Liver (tissue), 9 donors: Measurements from ENCODE around the gene ANK3. TPM values are rescaled to one million over a fixed set of nuclear protein-coding genes. Genes with fewer than 3 reads are reported as not detected.

Source experiments
- DNase-seq: peaks from one replicate; pipeline ENCODE4 v3.0.0-alpha.2; 2017; ENCODE audit warnings: low spot score
- H3K27ac ChIP-seq, 2 donors: one replicate each; pipeline ENCODE4 v1.7.0; 2013; ENCODE audit warnings: inconsistent platforms in 2 of 2, low read length in 2 of 2, control low read depth in 1 of 2, low read depth in 1 of 2, mild to moderate bottlenecking in 1 of 2
- H3K27me3 ChIP-seq, 4 donors: one replicate each; pipeline versions ENCODE4 v1.6.1 to v1.7.0; 2013; ENCODE audit warnings: low read length in 3 of 4, inconsistent platforms in 1 of 4, mild to moderate bottlenecking in 1 of 4, moderate library complexity in 1 of 4; ENCODE audit not compliant: control insufficient read depth in 4 of 4, insufficient read depth in 4 of 4
- H3K36me3 ChIP-seq, 4 donors: one replicate each; pipeline versions ENCODE4 v1.6.1 to v1.7.0; 2013; ENCODE audit warnings: low read length in 3 of 4, mild to moderate bottlenecking in 3 of 4, low read depth in 1 of 4, moderate library complexity in 1 of 4; ENCODE audit not compliant: control insufficient read depth in 4 of 4, insufficient read depth in 3 of 4
- H3K4me1 ChIP-seq, 4 donors: one replicate each; pipeline versions ENCODE4 v1.6.1 to v1.7.0; 2013; ENCODE audit warnings: low read length in 3 of 4, mild to moderate bottlenecking in 3 of 4, moderate library complexity in 1 of 4; ENCODE audit not compliant: control insufficient read depth in 4 of 4, insufficient read depth in 4 of 4
- H3K4me3 ChIP-seq, 3 donors: one replicate each; pipeline versions ENCODE4 v1.6.1 to v1.7.0; 2013; ENCODE audit warnings: low read length in 3 of 3, control low read depth in 1 of 3, low read depth in 1 of 3, mild to moderate bottlenecking in 1 of 3
- H3K9ac ChIP-seq, 2 donors: one replicate each; pipeline ENCODE4 v1.7.0; 2013; ENCODE audit warnings: low read length in 2 of 2, mild to moderate bottlenecking in 2 of 2, moderate library complexity in 2 of 2, control low read depth in 1 of 2, low read depth in 1 of 2
- H3K9me3 ChIP-seq, 4 donors: one replicate each; pipeline versions ENCODE4 v1.6.1 to v1.7.0; 2013; ENCODE audit warnings: low read length in 3 of 4; ENCODE audit not compliant: control insufficient read depth in 4 of 4
- CTCF ChIP-seq: fragments of 150-350 bp; IDR thresholded peaks from 2 replicates; pipeline ENCODE4 v1.5.1; 2017; ENCODE audit warnings: improper control_type of control experiment, low read depth, low read length; ENCODE audit not compliant: missing input control
- EGR1 ChIP-seq, 2 donors: IDR thresholded peaks; 2 replicates each; pipeline ENCODE4 v1.6.1; 2016 to 2018; ENCODE audit warnings: antibody characterized with exemption in 2 of 2, low read depth in 2 of 2
- FOXA1 ChIP-seq: IDR thresholded peaks from 2 replicates; pipeline ENCODE4 v1.6.1; 2016; ENCODE audit warnings: antibody characterized with exemption
- FOXA2 ChIP-seq: IDR thresholded peaks from 2 replicates; pipeline ENCODE4 v1.6.1; 2016; ENCODE audit warnings: antibody characterized with exemption
- GABPA ChIP-seq, 2 donors: IDR thresholded peaks in 1 of 2; conservative IDR thresholded peaks in 1 of 2; 2 replicates each; pipeline ENCODE4 v1.6.1; 2016; ENCODE audit warnings: antibody characterized with exemption in 2 of 2, mild to moderate bottlenecking in 1 of 2, moderate library complexity in 1 of 2
- HNF4A ChIP-seq, 2 donors: conservative IDR thresholded peaks; 2 replicates each; pipeline ENCODE4 v1.6.1; 2016; ENCODE audit warnings: antibody characterized with exemption in 2 of 2, mild to moderate bottlenecking in 2 of 2
- HNF4G ChIP-seq: IDR thresholded peaks from 2 replicates; pipeline ENCODE4 v1.6.1; 2016; ENCODE audit warnings: antibody characterized with exemption
- JUND ChIP-seq, 2 donors: IDR thresholded peaks; 2 replicates each; pipeline ENCODE4 v1.6.1; 2016; ENCODE audit warnings: antibody characterized with exemption in 2 of 2
- NR2F2 ChIP-seq: IDR thresholded peaks from 2 replicates; pipeline ENCODE4 v1.6.1; 2016; ENCODE audit warnings: antibody characterized with exemption
- RAD21 ChIP-seq, 2 donors: IDR thresholded peaks; 2 replicates each; pipeline ENCODE4 v1.6.1; 2016; ENCODE audit warnings: antibody characterized with exemption in 2 of 2, mild to moderate bottlenecking in 2 of 2
- RXRA ChIP-seq, 2 donors: IDR thresholded peaks; 2 replicates each; pipeline ENCODE4 v1.6.1; 2017 to 2018; ENCODE audit warnings: antibody characterized with exemption in 2 of 2, mild to moderate bottlenecking in 1 of 2
- SP1 ChIP-seq: IDR thresholded peaks from 2 replicates; pipeline ENCODE4 v1.6.1; 2018; ENCODE audit warnings: antibody characterized with exemption, mild to moderate bottlenecking
- TAF1 ChIP-seq: conservative IDR thresholded peaks from 2 replicates; pipeline ENCODE4 v1.6.1; 2016; ENCODE audit warnings: antibody characterized with exemption, mild to moderate bottlenecking
- YY1 ChIP-seq: IDR thresholded peaks from 2 replicates; pipeline ENCODE4 v1.6.1; 2016; ENCODE audit warnings: antibody characterized with exemption, mild to moderate bottlenecking
- WGBS: extraction: QIAGEN DNeasy Blood & Tissue Kit; methylation state at CpG from one replicate; pipeline ENCODE4 v1.1.7; 2013; 5-methylcytosine and 5-hydroxymethylcytosine counted together
- polyA plus RNA-seq, 2 donors: library from polyadenylated mRNA; stranded (reverse) in 1 of 2; unstranded in 1 of 2; fragments of 200-250 nt in 1 of 2; fragments of >200 nt in 1 of 2; fragmentation: Nextera tagmentation in 1 of 2; extraction: Ambion mirVana in 1 of 2; gene quantifications; one replicate each; pipeline versions ENCODE4 v1.2.1 to v1.2.3, GENCODE V29; 2013 to 2015
- total RNA-seq, 2 donors: library from RNA; depleted of rRNA; stranded (reverse); fragments of >200 nt; gene quantifications; one replicate each; pipeline ENCODE4 v1.2.3, GENCODE V29; 2014
- TF ChIP-seq, protein P1 (sequence below): IDR thresholded peaks from 2 replicates; pipeline ENCODE4 v1.6.1; 2016; ENCODE audit warnings: antibody characterized with exemption
- TF ChIP-seq, protein P2 (sequence below): IDR thresholded peaks from 2 replicates; pipeline ENCODE4 v1.6.1; 2016; ENCODE audit warnings: antibody characterized with exemption, mild to moderate bottlenecking
- TF ChIP-seq, protein P3 (sequence below): IDR thresholded peaks from 2 replicates; pipeline ENCODE4 v1.6.1; 2016; ENCODE audit warnings: antibody characterized with exemption
- TF ChIP-seq, protein P4 (sequence below): IDR thresholded peaks from 2 replicates; pipeline ENCODE4 v1.6.1; 2016; ENCODE audit warnings: antibody characterized with exemption
- donor health status: healthy.
- donor health status: healthy.
- donor health status: healthy.
- donor health status: healthy.
- donor health status: healthy.

ANK3 gene
- total and polyA plus RNA-seq, 4 donors, result 5.7 to 30.0 (median 9.7) TPM

GRCh38 chr10:60029475-60029874 lies 360.2 kb downstream of the ANK3 start:
- Histone ChIP-seq H3K9ac (no peak overlapping the region), H3K4me3 (no peak overlapping the region), H3K4me1 (no peaks in the 10 kb centered on the region), H3K9me3 (no peaks in the 10 kb centered on the region), H3K36me3 (no peaks in the 10 kb centered on the region), H3K27me3 (no peaks in the 10 kb centered on the region), H3K27ac (no peak overlapping the region)
- no peak for TF ChIP-seq RAD21 (IDR thresholded peaks at IDR 0.05)
- TF ChIP-seq EGR1 (IDR thresholded peaks at IDR 0.05; ENCODE audit: low read depth in 2 of 2), result no peak
- TF ChIP-seq CTCF, result no peak
- TF ChIP-seq, protein P1, sequence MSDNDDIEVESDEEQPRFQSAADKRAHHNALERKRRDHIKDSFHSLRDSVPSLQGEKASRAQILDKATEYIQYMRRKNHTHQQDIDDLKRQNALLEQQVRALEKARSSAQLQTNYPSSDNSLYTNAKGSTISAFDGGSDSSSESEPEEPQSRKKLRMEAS, result no peak
- no peak for TF ChIP-seq SP1
- TF ChIP-seq, protein P2, sequence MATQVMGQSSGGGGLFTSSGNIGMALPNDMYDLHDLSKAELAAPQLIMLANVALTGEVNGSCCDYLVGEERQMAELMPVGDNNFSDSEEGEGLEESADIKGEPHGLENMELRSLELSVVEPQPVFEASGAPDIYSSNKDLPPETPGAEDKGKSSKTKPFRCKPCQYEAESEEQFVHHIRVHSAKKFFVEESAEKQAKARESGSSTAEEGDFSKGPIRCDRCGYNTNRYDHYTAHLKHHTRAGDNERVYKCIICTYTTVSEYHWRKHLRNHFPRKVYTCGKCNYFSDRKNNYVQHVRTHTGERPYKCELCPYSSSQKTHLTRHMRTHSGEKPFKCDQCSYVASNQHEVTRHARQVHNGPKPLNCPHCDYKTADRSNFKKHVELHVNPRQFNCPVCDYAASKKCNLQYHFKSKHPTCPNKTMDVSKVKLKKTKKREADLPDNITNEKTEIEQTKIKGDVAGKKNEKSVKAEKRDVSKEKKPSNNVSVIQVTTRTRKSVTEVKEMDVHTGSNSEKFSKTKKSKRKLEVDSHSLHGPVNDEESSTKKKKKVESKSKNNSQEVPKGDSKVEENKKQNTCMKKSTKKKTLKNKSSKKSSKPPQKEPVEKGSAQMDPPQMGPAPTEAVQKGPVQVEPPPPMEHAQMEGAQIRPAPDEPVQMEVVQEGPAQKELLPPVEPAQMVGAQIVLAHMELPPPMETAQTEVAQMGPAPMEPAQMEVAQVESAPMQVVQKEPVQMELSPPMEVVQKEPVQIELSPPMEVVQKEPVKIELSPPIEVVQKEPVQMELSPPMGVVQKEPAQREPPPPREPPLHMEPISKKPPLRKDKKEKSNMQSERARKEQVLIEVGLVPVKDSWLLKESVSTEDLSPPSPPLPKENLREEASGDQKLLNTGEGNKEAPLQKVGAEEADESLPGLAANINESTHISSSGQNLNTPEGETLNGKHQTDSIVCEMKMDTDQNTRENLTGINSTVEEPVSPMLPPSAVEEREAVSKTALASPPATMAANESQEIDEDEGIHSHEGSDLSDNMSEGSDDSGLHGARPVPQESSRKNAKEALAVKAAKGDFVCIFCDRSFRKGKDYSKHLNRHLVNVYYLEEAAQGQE, result no peak
- no peak for TF ChIP-seq GABPA (IDR thresholded peaks at IDR 0.05 in 1 of 2, conservative IDR thresholded peaks at IDR 0.05 in 1 of 2)
- no peak for TF ChIP-seq TAF1
- no peak for TF ChIP-seq FOXA2
- no peak for TF ChIP-seq RXRA (IDR thresholded peaks at IDR 0.05)
- no peak for TF ChIP-seq FOXA1
- TF ChIP-seq, protein P3, sequence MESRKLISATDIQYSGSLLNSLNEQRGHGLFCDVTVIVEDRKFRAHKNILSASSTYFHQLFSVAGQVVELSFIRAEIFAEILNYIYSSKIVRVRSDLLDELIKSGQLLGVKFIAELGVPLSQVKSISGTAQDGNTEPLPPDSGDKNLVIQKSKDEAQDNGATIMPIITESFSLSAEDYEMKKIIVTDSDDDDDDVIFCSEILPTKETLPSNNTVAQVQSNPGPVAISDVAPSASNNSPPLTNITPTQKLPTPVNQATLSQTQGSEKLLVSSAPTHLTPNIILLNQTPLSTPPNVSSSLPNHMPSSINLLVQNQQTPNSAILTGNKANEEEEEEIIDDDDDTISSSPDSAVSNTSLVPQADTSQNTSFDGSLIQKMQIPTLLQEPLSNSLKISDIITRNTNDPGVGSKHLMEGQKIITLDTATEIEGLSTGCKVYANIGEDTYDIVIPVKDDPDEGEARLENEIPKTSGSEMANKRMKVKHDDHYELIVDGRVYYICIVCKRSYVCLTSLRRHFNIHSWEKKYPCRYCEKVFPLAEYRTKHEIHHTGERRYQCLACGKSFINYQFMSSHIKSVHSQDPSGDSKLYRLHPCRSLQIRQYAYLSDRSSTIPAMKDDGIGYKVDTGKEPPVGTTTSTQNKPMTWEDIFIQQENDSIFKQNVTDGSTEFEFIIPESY, result no peak
- TF ChIP-seq NR2F2, result no peak
- no peak for TF ChIP-seq JUND (IDR thresholded peaks at IDR 0.05)
- TF ChIP-seq, protein P4, sequence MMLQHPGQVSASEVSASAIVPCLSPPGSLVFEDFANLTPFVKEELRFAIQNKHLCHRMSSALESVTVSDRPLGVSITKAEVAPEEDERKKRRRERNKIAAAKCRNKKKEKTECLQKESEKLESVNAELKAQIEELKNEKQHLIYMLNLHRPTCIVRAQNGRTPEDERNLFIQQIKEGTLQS, result no peak
- no peak for TF ChIP-seq HNF4A (conservative IDR thresholded peaks at IDR 0.05)
- no peak for TF ChIP-seq HNF4G
- no peak for TF ChIP-seq YY1
- no peak for DNase-seq
- WGBS, result 73% methylated on average over 6 of the region's 6 CpGs
